Left hindlimb (tissue), 1 donor: Measurements from ENCODE around the gene UBE2O.

Experiments
- DNase-seq: peaks from one replicate; pipeline ENCODE4 v3.0.0-alpha.2; 2018

The UBE2O gene

GRCh38 chr17:76410328-76410965, 42.5 kb downstream of the UBE2O start:
- no peak for DNase-seq

GRCh38 chr17:76408037-76408849, 44.7 kb downstream of the UBE2O start:
- no peak for DNase-seq

GRCh38 chr17:76407509-76407908, 45.4 kb downstream of the UBE2O start:
- peak; percentile 12 for DNase-seq

- DNase-seq: no peak
Measured at GRCh38 chr17:76405967-76406647, 46.8 kb downstream of the UBE2O start.

- DNase-seq: no peak
Measured at GRCh38 chr17:76405607-76405966, 47.4 kb downstream of the UBE2O start.

- no peak for DNase-seq
Measured at GRCh38 chr17:76404976-76405563, 47.9 kb downstream of the UBE2O start.

- no peak for DNase-seq
Measured at GRCh38 chr17:76404256-76404655, 48.7 kb downstream of the UBE2O start.

GRCh38 chr17:76402711-76403110, 50.2 kb downstream of the UBE2O start:
- no peak for DNase-seq

- DNase-seq: no peak
Measured at GRCh38 chr17:76399175-76400172, 53.5 kb downstream of the UBE2O start.

GRCh38 chr17:76398523-76399174, 54.3 kb downstream of the UBE2O start:
- peak; percentile 26 for DNase-seq

GRCh38 chr17:76397687-76398522, 55.0 kb downstream of the UBE2O start:
- peak; percentile 85 for DNase-seq

GRCh38 chr17:76397184-76397583, 55.8 kb downstream of the UBE2O start:
- no peak for DNase-seq

GRCh38 chr17:76395980-76396379, 57.0 kb downstream of the UBE2O start:
- DNase-seq: peak; percentile 10

GRCh38 chr17:76394166-76394565, 58.8 kb downstream of the UBE2O start:
- peak; percentile 2 for DNase-seq

GRCh38 chr17:76391200-76391715, 61.7 kb downstream of the UBE2O start:
- no peak for DNase-seq

- DNase-seq: no peak
Measured at GRCh38 chr17:76390003-76390421, 62.9 kb downstream of the UBE2O start.

- no peak for DNase-seq
Measured at GRCh38 chr17:76388966-76389888, 63.7 kb downstream of the UBE2O start.

- DNase-seq: no peak
Measured at GRCh38 chr17:76386966-76387765, 65.8 kb downstream of the UBE2O start.
